Fibroblast of lung (primary cell): ENCODE measurements around the gene PPP1R9A.

Experiments used
- EZH2 ChIP-seq: IDR thresholded peaks from 2 replicates; pipeline ENCODE4 v1.5.1; 2012; ENCODE audit warnings: low read length, control low read depth, mild to moderate bottlenecking; ENCODE audit errors: missing control alignments
- TF ChIP-seq, protein P1 (sequence below), 2 donors: IDR thresholded peaks in 1 of 2; conservative IDR thresholded peaks in 1 of 2; 1 replicate in 1 of 2; 2 replicates in 1 of 2; pipeline ENCODE4 v1.5.1; 2011 to 2012; ENCODE audit warnings: low read length in 2 of 2, control low read depth in 1 of 2, inconsistent platforms in 1 of 2, low read depth in 1 of 2, mild to moderate bottlenecking in 1 of 2

DNA sequence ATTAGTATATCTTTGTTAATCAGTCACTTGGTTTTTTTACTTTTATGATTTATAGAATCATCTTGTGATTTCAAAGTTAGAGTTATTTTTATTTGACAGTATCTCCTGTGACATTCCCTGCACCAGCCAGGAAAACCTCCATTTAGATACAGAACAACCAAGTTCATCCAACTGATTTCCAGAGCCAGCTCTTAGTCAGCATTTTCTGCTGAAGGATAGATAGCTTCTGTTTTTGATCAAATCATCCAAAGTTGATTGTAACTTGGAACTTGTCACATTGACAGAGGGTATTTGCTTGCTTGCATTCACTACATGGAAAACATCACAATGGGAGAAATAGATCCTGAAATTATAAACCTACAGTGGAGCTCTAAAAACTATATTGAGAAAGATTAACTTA, 294.3 kb downstream of the PPP1R9A start:
- TF ChIP-seq, protein P1, sequence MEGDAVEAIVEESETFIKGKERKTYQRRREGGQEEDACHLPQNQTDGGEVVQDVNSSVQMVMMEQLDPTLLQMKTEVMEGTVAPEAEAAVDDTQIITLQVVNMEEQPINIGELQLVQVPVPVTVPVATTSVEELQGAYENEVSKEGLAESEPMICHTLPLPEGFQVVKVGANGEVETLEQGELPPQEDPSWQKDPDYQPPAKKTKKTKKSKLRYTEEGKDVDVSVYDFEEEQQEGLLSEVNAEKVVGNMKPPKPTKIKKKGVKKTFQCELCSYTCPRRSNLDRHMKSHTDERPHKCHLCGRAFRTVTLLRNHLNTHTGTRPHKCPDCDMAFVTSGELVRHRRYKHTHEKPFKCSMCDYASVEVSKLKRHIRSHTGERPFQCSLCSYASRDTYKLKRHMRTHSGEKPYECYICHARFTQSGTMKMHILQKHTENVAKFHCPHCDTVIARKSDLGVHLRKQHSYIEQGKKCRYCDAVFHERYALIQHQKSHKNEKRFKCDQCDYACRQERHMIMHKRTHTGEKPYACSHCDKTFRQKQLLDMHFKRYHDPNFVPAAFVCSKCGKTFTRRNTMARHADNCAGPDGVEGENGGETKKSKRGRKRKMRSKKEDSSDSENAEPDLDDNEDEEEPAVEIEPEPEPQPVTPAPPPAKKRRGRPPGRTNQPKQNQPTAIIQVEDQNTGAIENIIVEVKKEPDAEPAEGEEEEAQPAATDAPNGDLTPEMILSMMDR (conservative IDR thresholded peaks at IDR 0.05 in 1 of 2, IDR thresholded peaks at IDR 0.05 in 1 of 2; ENCODE audit: low read depth in 1 of 2, low read length in 2 of 2): no peak
- TF ChIP-seq EZH2: no peak
